ENCODE results near the gene KLF6.

- TF ChIP-seq POLR2A (IDR thresholded peaks at IDR 0.05) (no peak), CTCF (IDR thresholded peaks at IDR 0.05 in 4 of 5, conservative IDR thresholded peaks at IDR 0.05 in 1 of 5) (no peak)
These were observed 43.6 kb upstream of the KLF6 start for GRCh38 chr10:3828404-3829155.

All from gastrocnemius medialis (tissue), 4 donors.